GM03348 (cell line): ENCODE results near the gene TNP2.

Experiments used
- DNase-seq: peaks from one replicate; pipeline ENCODE4 v3.0.0; 2012; ENCODE audit warnings: low spot score

The TNP2 gene

GRCh38 chr16:11256661-11257130 lies 12.4 kb downstream of the TNP2 start:
- peak; percentile 88 for DNase-seq

GRCh38 chr16:11255737-11256660 lies 13.1 kb downstream of the TNP2 start, which contains the start of gene SOCS1:
SOCS1 (minus strand) TSS chr16:11256204; CDS start chr16:11255478, 726 bp downstream.
- peak; percentile 96 for DNase-seq

- DNase-seq = peak; percentile 60
These were observed 14.0 kb downstream of the TNP2 start for GRCh38 chr16:11254913-11255736.

GRCh38 chr16:11253995-11254912 lies 14.9 kb downstream of the TNP2 start:
- DNase-seq = no peak

DNA sequence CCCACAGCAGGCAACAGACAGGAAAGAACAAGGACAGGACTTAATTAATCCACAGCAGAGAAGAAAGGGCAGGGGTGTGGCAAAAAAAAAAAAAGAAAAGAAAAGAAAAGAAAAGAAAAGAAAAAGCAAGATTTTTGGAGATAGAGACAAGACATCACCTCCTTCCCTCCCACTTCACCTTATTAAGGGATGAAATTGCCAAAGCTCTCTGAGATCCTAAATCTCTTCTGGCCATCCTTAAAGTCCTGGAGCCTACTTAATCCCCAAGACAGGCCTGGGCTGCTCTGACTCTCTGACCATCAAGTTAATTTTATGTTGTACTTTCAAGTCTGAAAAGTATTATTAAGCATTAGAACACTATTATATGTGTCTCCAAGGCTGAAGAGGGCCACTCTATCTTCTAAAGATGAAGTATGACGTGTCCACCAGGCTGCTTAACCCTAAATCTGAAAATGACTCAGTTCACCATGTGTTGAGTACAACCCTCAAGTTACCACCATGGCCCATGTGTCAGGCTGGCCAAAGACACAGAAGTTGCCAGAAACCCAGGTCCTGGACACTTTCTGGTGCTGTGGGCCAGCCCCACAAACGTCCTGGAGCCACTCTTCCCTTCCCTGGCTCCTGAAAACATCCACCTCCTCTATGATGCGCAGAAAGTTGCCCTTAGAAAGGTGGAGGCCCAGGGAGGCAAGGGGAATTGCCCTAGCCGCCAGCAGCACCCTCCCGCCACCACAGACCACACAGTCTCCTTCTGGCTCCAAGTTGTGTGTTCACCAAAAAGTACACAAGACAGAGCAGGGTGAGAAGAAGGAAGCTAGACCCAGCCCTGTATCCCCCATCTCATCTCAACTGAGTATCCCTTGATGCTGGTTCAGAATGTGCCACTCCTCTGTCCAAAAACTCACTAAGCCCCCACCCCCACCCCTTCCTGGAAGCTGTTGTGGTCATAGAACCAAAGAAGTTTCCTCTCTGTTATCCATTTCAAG lies 15.8 kb downstream of the TNP2 start:
- DNase-seq = no peak

DNA sequence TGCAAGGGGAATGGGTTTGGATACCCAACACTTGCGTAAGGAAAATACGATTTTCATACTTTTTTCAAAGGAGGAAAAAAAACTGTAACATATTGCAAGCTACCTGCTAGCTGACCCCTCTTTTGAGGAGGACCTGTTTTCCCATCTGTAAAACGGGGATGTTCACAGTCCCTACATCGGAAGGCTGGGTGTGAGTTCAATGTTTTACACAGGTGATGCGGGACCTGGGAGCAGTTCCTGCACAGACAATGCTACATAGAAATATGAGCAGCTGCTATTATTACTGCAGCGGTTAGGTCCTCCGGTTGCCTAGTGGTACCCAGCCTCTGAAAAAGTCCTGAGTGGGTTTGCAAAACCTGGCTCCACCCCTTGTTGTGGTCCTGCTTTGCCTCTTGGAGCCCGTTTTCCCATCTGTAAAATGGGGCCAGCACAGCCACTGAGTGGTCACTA lies 16.6 kb downstream of the TNP2 start:
- no peak for DNase-seq

- no peak for DNase-seq
These were observed 17.3 kb downstream of the TNP2 start for GRCh38 chr16:11251525-11252481.

DNA sequence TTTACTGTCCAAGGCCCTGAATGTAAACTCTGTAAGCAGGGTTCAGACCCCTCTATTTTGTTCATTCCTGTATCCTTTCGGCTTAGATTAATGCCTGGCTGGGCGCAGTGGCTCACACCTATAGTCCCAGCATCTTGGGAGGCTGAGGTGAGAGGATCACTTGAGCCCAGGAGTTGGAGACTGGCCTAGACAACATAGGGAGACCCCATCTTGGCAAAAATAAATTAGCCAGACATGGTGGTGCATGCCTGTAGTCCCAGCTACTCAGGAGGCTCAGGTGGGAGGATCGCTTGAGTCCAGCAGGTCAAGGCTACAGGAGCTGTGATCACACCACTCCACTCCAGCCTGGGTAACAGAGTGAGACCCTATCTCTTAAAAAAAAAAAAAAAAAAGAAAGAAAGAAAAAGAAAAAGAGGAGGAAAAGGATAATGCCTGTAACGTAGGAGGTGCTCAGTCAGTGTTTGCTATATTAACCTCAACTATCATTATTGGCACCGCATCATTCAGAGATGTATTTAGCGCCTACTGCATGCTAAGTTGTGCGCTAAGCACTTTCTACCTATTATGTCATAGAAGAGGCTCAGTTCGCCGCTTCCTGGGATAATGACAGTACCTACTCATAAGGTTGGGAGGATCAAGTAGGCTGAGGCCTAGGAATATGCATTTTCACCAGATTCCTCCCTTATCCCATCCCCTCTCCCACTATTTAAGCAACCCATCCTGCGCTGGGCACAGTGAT lies 18.2 kb downstream of the TNP2 start:
- no peak for DNase-seq

GRCh38 chr16:11250091-11250785 lies 18.9 kb downstream of the TNP2 start:
- no peak for DNase-seq

DNA sequence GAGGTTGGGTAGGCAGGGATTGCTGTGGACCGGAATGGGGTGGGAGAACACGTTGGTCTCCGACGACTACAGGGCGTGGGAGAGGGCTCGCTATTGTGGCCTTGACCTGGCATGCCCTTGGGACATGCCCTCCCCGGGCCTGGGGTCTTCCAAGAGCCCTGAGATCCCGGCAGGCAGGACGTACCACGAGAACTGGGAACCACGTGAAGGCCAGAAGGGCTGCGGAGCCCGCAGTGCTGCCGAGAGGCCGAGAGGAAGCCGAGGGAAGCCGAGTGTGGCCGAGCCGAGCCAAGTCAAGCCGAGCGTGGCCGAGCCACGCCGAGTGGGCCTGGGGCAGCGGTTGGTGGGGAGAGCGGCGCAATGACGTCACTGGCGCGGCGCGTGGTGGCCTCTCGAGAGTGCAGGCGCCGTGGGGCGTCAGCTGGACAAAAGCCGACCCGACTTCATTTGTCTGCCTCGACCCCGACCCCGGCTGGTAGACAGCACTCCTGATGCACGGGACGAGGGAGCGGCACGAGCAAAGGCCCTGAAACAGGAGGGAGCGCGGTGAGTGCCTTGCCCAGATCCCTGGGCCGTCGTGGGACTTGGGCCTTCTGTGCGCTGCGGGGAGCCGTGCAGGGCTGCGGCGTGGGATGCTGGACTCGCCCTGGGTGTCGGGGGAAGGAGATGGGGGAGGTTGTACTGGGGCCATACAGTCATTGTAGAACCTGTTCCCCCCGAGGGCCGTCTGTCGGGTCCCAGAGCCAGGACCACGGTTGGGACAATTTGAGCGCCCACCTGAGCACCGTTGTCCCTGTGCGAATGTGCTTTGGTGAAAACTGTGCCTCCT lies 19.7 kb downstream of the TNP2 start:
- no peak for DNase-seq

- no peak for DNase-seq
These were observed 21.0 kb downstream of the TNP2 start for GRCh38 chr16:11248133-11248532.

GRCh38 chr16:11245988-11246387 lies 23.1 kb downstream of the TNP2 start:
- DNase-seq = no peak

DNA sequence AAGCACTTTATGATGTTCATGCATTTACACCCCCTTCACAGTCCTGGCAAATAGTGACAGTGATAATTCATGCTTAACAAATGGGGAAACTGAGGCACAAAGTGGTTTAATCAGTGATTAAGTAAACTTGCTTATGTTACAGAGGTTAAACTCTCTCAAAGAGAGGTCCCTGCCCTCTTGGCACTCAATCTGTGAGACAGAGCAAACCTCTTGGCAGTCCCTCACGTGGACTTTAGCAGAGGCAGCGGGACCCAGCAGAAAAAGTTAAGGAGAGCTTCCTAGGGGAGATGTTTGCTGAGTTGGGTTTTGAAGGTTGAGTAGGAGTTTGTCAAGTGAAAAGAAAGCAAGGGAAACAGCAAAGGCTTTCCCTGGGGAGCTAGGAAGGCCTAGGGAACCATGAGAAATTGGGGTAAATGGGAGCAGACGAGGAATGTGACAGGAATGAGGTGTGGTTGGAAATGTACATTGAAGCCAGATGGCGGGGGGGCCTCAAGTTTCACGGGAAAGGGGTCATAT lies 23.8 kb downstream of the TNP2 start:
- no peak for DNase-seq

DNA sequence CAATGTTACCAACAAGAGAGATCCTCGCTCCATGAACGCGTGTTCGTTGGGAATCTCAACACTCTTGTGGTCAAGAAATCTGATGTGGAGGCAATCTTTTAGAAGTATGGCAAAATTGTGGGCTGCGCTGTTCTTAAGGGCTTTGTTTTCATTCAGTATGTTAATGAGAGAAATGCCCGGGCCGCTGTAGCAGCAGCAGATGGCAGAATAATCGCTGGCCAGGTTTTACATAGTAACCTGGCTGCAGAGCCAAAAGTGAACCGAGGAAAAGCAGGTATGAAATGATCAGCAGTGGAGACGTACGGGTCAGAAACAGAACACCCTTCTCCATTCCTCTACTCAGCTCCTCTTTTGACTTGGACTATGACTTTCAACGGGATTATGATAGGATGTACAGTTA lies 26.5 kb downstream of the TNP2 start:
- no peak for DNase-seq

- no peak for DNase-seq
These were observed 27.5 kb downstream of the TNP2 start for GRCh38 chr16:11241480-11242204.
